B cell (primary cell): ENCODE measurements around the gene CDH13.

Source experiments
- EZH2 ChIP-seq: IDR thresholded peaks from 2 replicates; pipeline ENCODE4 v1.6.1; 2012; ENCODE audit warnings: borderline replicate concordance, low read depth, mild to moderate bottlenecking, moderate library complexity, low read length; ENCODE audit not compliant: insufficient read depth, poor library complexity, severe bottlenecking
- TF ChIP-seq, protein P1 (sequence below): fragments of 200-600 bp; IDR thresholded peaks from one replicate; pipeline ENCODE4 v1.8.0; 2022; ENCODE audit warnings: antibody characterized with exemption, mild to moderate bottlenecking

DNA sequence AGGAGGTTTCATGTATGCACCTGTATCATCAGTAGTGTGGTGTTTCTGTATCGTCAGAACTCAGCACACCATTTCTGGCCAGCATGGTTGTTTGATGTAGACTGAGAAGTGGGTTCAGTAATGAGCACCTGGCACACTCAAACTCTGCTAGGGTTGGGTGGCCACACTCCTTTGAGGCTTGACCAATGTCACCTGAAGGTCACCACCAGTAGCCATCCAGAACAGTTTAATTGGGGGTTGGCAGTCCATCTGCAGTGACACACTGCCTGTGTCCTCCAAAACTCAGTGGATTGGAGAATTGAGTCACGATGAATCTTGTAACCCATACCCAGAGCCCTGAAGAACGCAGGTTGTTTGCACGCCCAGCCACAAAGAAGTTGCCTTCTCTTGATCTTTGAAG, 1094.2 kb downstream of the CDH13 start:
- TF ChIP-seq, protein P1, sequence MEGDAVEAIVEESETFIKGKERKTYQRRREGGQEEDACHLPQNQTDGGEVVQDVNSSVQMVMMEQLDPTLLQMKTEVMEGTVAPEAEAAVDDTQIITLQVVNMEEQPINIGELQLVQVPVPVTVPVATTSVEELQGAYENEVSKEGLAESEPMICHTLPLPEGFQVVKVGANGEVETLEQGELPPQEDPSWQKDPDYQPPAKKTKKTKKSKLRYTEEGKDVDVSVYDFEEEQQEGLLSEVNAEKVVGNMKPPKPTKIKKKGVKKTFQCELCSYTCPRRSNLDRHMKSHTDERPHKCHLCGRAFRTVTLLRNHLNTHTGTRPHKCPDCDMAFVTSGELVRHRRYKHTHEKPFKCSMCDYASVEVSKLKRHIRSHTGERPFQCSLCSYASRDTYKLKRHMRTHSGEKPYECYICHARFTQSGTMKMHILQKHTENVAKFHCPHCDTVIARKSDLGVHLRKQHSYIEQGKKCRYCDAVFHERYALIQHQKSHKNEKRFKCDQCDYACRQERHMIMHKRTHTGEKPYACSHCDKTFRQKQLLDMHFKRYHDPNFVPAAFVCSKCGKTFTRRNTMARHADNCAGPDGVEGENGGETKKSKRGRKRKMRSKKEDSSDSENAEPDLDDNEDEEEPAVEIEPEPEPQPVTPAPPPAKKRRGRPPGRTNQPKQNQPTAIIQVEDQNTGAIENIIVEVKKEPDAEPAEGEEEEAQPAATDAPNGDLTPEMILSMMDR = no peak
- TF ChIP-seq EZH2 = no peak
